Type B pancreatic cell (in vitro differentiated cells): ENCODE results near the gene MCTP1. TPM values are rescaled to one million over a fixed set of nuclear protein-coding genes. Genes with fewer than 3 reads are reported as not detected.

Source experiments
- DNase-seq: peaks from one replicate; pipeline ENCODE4 v3.0.0; 2021; ENCODE audit warnings: mixed read lengths; ENCODE audit not compliant: unreplicated experiment; ENCODE audit errors: extremely low spot score
- H3K27ac Mint-ChIP-seq: 2 replicates; pipeline ENCODE4 v1.8.0; 2021; ENCODE audit warnings: mild to moderate bottlenecking, mixed read lengths
- H3K27me3 Mint-ChIP-seq: 2 replicates; pipeline ENCODE4 v1.8.0; 2021; ENCODE audit warnings: mixed read lengths
- H3K36me3 Mint-ChIP-seq: 2 replicates; pipeline ENCODE4 v1.8.0; 2021; ENCODE audit warnings: mixed read lengths
- H3K4me1 Mint-ChIP-seq: one replicate; pipeline ENCODE4 v1.8.0; 2021; ENCODE audit warnings: mixed read lengths; ENCODE audit not compliant: unreplicated experiment
- H3K4me3 Mint-ChIP-seq: 2 replicates; pipeline ENCODE4 v1.8.0; 2021; ENCODE audit warnings: mild to moderate bottlenecking, mixed read lengths
- H3K9me3 Mint-ChIP-seq: 2 replicates; pipeline ENCODE4 v1.8.0; 2021; ENCODE audit warnings: mixed read lengths
- CTCF ChIP-seq: fragments of 200-600 bp; sonication (generic); conservative IDR thresholded peaks from 2 replicates; pipeline ENCODE4 v1.5.0; 2021; ENCODE audit warnings: antibody characterized with exemption, mild to moderate bottlenecking
- total RNA-seq: library from RNA; stranded (reverse); gene quantifications from 2 replicates; pipeline ENCODE4 v1.2.1, GENCODE V29; 2021; ENCODE audit warnings: low replicate concordance

The MCTP1 gene
- total RNA-seq, 1 donor from 2014 or later, result 4.6 TPM

- H3K9me3 Mint-ChIP-seq, result no peaks in the 10 kb centered on the region
- no peaks in the 10 kb centered on the region for H3K36me3 Mint-ChIP-seq
- H3K4me3 Mint-ChIP-seq, result no peak overlapping the region
- no peak for DNase-seq
- TF ChIP-seq CTCF, result no peak
- peaks cover 14% of the 10 kb centered on the region for H3K4me1 Mint-ChIP-seq
- no peaks in the 10 kb centered on the region for H3K27me3 Mint-ChIP-seq
- no peak overlapping the region for H3K27ac Mint-ChIP-seq
Observed at GRCh38 chr5:94932259-94932658, 352.6 kb downstream of the MCTP1 start.

GRCh38 chr5:94928891-94929290 lies 356.0 kb downstream of the MCTP1 start:
- no peak overlapping the region for H3K27ac Mint-ChIP-seq

DNA sequence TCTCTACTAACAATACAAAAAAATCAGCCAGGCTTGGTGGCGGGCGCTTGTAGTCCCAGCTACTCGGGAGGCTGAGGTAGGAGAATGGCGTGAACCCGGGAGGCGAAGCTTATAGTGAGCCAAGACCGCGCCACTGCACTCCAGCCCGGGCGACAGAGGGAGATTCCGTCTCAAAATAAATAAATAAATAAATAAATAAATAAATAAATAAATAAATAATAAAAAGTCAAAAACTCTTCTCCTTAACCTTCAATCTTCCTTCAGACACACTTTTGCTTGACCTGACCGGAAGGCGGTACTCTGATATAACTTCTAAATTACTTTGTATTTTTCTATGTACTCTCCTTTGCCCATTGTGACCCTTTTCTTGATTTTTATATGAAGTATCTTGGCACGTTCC lies 364.3 kb downstream of the MCTP1 start:
- Mint-ChIP-seq H3K9me3 (no peaks in the 10 kb centered on the region), H3K4me3 (no peak overlapping the region), H3K27me3 (no peaks in the 10 kb centered on the region), H3K27ac (no peak overlapping the region), H3K4me1 (no peaks in the 10 kb centered on the region), H3K36me3 (no peaks in the 10 kb centered on the region)
- DNase-seq, result no peak
- no peak for TF ChIP-seq CTCF

More at GRCh38 chr5:94928891-94929290, 356.0 kb downstream of the MCTP1 start:
- Mint-ChIP-seq H3K4me3 (no peak overlapping the region), H3K36me3 (no peaks in the 10 kb centered on the region), H3K4me1 (peaks cover 14% of the 10 kb centered on the region), H3K9me3 (no peaks in the 10 kb centered on the region), H3K27me3 (no peaks in the 10 kb centered on the region)
- TF ChIP-seq CTCF, result no peak
- no peak for DNase-seq

GRCh38 chr5:94916619-94917018 lies 368.3 kb downstream of the MCTP1 start:
- no peaks in the 10 kb centered on the region for H3K4me1 Mint-ChIP-seq
- DNase-seq, result no peak
- peak overlapping the region; percentile 93 for H3K27ac Mint-ChIP-seq
- H3K27me3 Mint-ChIP-seq, result no peaks in the 10 kb centered on the region
- H3K4me3 Mint-ChIP-seq, result peak overlapping the region; percentile 26
- TF ChIP-seq CTCF, result no peak
- H3K9me3 Mint-ChIP-seq, result no peaks in the 10 kb centered on the region
- no peaks in the 10 kb centered on the region for H3K36me3 Mint-ChIP-seq

- no peak overlapping the region for H3K27ac Mint-ChIP-seq
- no peaks in the 10 kb centered on the region for H3K27me3 Mint-ChIP-seq
- H3K9me3 Mint-ChIP-seq, result no peaks in the 10 kb centered on the region
- no peaks in the 10 kb centered on the region for H3K36me3 Mint-ChIP-seq
- no peak for TF ChIP-seq CTCF
- H3K4me3 Mint-ChIP-seq, result no peak overlapping the region
- H3K4me1 Mint-ChIP-seq, result no peaks in the 10 kb centered on the region
- DNase-seq, result no peak
Observed at GRCh38 chr5:94911276-94911675, 373.6 kb downstream of the MCTP1 start.

- Mint-ChIP-seq H3K9me3 (no peaks in the 10 kb centered on the region), H3K27ac (no peak overlapping the region), H3K4me1 (no peaks in the 10 kb centered on the region), H3K4me3 (no peak overlapping the region), H3K36me3 (no peaks in the 10 kb centered on the region), H3K27me3 (no peaks in the 10 kb centered on the region)
- DNase-seq, result no peak
- TF ChIP-seq CTCF, result no peak
Observed at GRCh38 chr5:94910721-94911120, 374.2 kb downstream of the MCTP1 start.
